Measurements from ENCODE around the gene ELL. TPM values are rescaled to one million over a fixed set of nuclear protein-coding genes. Genes with fewer than 3 reads are reported as not detected.

Gene ELL
- total and polyA plus RNA-seq, 2 donors (not counting 3 experiments of a cell fraction or from before 2014, with no cell fraction given), result 9.9 to 18.2 TPM

DNA sequence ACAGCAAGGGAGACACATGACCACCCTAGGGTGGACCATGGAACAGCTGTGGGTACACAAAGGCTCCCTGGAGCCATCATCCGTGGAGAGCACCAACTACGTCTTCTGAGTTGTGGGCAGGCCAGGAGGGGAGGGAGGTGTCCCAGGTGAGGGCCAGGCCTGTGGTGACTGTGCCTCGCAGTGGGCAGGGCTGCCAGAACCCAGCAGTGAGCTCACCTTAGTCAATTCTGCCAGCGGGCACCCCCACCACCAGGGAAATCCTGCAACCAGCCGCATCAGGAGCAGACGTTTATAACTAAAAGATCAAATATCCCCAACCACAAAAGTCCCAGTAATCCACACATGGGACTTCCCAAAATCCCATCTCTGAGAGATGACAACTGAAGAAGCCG, 19.6 kb downstream of the ELL start:
- Histone ChIP-seq H3K9me3 (replicated peaks; ENCODE audit: control insufficient read depth, insufficient read depth, low read length) (no peaks in the 10 kb centered on the region), H2AFZ (ENCODE audit: low read depth, low read length) (no peak overlapping the region), H3K36me3 (ENCODE audit: control insufficient read depth in 2 of 2, extremely low read depth in 1 of 2, insufficient read depth in 2 of 2, low read length in 2 of 2) (no peaks in the 10 kb centered on the region), H3K4me1 (ENCODE audit: control insufficient read depth, extremely low read depth, insufficient read depth, low read length) (peaks cover 10% of the 10 kb centered on the region), H3K27ac (ENCODE audit: insufficient read depth, low read depth, low read length) (no peak overlapping the region), H3K27me3 (ENCODE audit: control insufficient read depth in 2 of 2, insufficient read depth in 2 of 2, low read length in 2 of 2) (no peaks in the 10 kb centered on the region), H4K20me1 (replicated peaks; ENCODE audit: control insufficient read depth, extremely low read depth, insufficient read depth, low read length) (no peaks in the 10 kb centered on the region), H3K9me1 (replicated peaks; ENCODE audit: control insufficient read depth, extremely low read depth, insufficient read depth, low read length) (no peaks in the 10 kb centered on the region), H3K4me2 (ENCODE audit: insufficient read depth, low read length) (no peak overlapping the region), H3K4me3 (replicated peaks in 1 of 3; ENCODE audit: insufficient read depth in 1 of 3, low read depth in 1 of 3, low read length in 3 of 3) (no peak overlapping the region), H3K79me2 (ENCODE audit: control insufficient read depth, insufficient read depth, low read length) (peaks cover 75% of the 10 kb centered on the region), H3K9ac (replicated peaks; ENCODE audit: extremely low read depth, insufficient read depth, low read length) (no peak overlapping the region)
- ChIA-PET CTCF (interaction anchor here (1.5 kb wide), 1 partner anchor 14 kb away, joined by 5 read pairs; no protein-coding TSS in a partner anchor), POLR2A (no interaction called here)
- dilution Hi-C loops (cut with MboI; ENCODE audit: extremely low pct_ligation_motif_present, low sequenced_read_pairs), result no loop called here
- no TSS peak for BruUV-seq (replicated peaks)
- DNase-seq (ENCODE audit: low read depth, low spot score), result no peak
- intact Hi-C loops (cut with micrococcal nuclease), result no loop called here
- no peak for TF ChIP-seq MYC (IDR thresholded peaks at IDR 0.05; ENCODE audit: low read depth, low read length)
- TF ChIP-seq JUN (IDR thresholded peaks at IDR 0.05; ENCODE audit: borderline replicate concordance, insufficient read depth, insufficient read length, low read depth), result no peak
- FAIRE-seq, result no peak

GRCh38 chr19:18501832-18502231, 20.0 kb downstream of the ELL start:
- H3K4me2 ChIP-seq (ENCODE audit: insufficient read depth, low read length), result no peak overlapping the region
- peaks cover 6% of the 10 kb centered on the region for H3K4me1 ChIP-seq (ENCODE audit: control insufficient read depth, extremely low read depth, insufficient read depth, low read length)
- H3K9me3 ChIP-seq (replicated peaks; ENCODE audit: control insufficient read depth, insufficient read depth, low read length), result no peaks in the 10 kb centered on the region
- H3K36me3 ChIP-seq (ENCODE audit: control insufficient read depth in 2 of 2, extremely low read depth in 1 of 2, insufficient read depth in 2 of 2, low read length in 2 of 2), result no peaks in the 10 kb centered on the region
- H4K20me1 ChIP-seq (replicated peaks; ENCODE audit: control insufficient read depth, extremely low read depth, insufficient read depth, low read length), result no peaks in the 10 kb centered on the region
- H3K9me1 ChIP-seq (replicated peaks; ENCODE audit: control insufficient read depth, extremely low read depth, insufficient read depth, low read length), result no peaks in the 10 kb centered on the region
- dilution Hi-C loops (cut with MboI; ENCODE audit: extremely low pct_ligation_motif_present, low sequenced_read_pairs), result no loop called here
- intact Hi-C loops (cut with micrococcal nuclease), result no loop called here
- no peak overlapping the region for H2AFZ ChIP-seq (ENCODE audit: low read depth, low read length)
- TF ChIP-seq EZH2 (IDR thresholded peaks at IDR 0.05; ENCODE audit: borderline replicate concordance, low read depth, low read length, severe bottlenecking) (no peak), GATA2 (IDR thresholded peaks at IDR 0.05; ENCODE audit: insufficient read depth, insufficient read length, low read depth, low read length) (no peak), FOS (IDR thresholded peaks at IDR 0.05; ENCODE audit: borderline replicate concordance, insufficient read depth, low read length) (no peak), MYC (IDR thresholded peaks at IDR 0.05; ENCODE audit: low read depth, low read length) (no peak), POLR2A (IDR thresholded peaks at IDR 0.05; ENCODE audit: low read depth, low read length) (no peak), CTCF (IDR thresholded peaks at IDR 0.05; ENCODE audit: extremely low read depth in 1 of 2, insufficient read depth in 1 of 2, low read depth in 1 of 2, low read length in 2 of 2) (no peak), POLR2AphosphoS5 (IDR thresholded peaks at IDR 0.05; ENCODE audit: insufficient read depth, low read depth, low read length) (no peak), JUN (IDR thresholded peaks at IDR 0.05; ENCODE audit: borderline replicate concordance, insufficient read depth, insufficient read length, low read depth) (no peak)
- TF ChIP-seq, protein P1, sequence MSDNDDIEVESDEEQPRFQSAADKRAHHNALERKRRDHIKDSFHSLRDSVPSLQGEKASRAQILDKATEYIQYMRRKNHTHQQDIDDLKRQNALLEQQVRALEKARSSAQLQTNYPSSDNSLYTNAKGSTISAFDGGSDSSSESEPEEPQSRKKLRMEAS (IDR thresholded peaks at IDR 0.05; ENCODE audit: insufficient read depth, insufficient read length), result no peak
- FAIRE-seq, result no peak
- ChIA-PET CTCF (interaction anchor here (1.5 kb wide), 1 partner anchor 13 kb away, joined by 5 read pairs; no protein-coding TSS in a partner anchor), POLR2A (no interaction called here)
- peaks cover 76% of the 10 kb centered on the region for H3K79me2 ChIP-seq (ENCODE audit: control insufficient read depth, insufficient read depth, low read length)
- DNase-seq (ENCODE audit: low read depth, low spot score), result no peak
- no peak overlapping the region for H3K9ac ChIP-seq (replicated peaks; ENCODE audit: extremely low read depth, insufficient read depth, low read length)
- no peaks in the 10 kb centered on the region for H3K27me3 ChIP-seq (ENCODE audit: control insufficient read depth in 2 of 2, insufficient read depth in 2 of 2, low read length in 2 of 2)
- H3K27ac ChIP-seq (ENCODE audit: insufficient read depth, low read depth, low read length), result no peak overlapping the region
- BruUV-seq (replicated peaks), result no TSS peak
- H3K4me3 ChIP-seq (replicated peaks in 1 of 3; ENCODE audit: insufficient read depth in 1 of 3, low read depth in 1 of 3, low read length in 3 of 3), result no peak overlapping the region
